Progenitor cell of endocrine pancreas (in vitro differentiated cells): ENCODE results near the gene RDH11. TPM values are rescaled to one million over a fixed set of nuclear protein-coding genes. Genes with fewer than 3 reads are reported as not detected.

Experiments
- DNase-seq: peaks from one replicate; pipeline ENCODE4 v3.0.0; 2021; ENCODE audit warnings: low spot score; ENCODE audit not compliant: unreplicated experiment
- H3K27ac Mint-ChIP-seq: 2 replicates; pipeline ENCODE4 v1.8.0; 2021; ENCODE audit warnings: mild to moderate bottlenecking, moderate library complexity, mixed read lengths
- H3K27me3 Mint-ChIP-seq: 2 replicates; pipeline ENCODE4 v1.8.0; 2021; ENCODE audit warnings: mixed read lengths
- H3K36me3 Mint-ChIP-seq: 2 replicates; pipeline ENCODE4 v1.8.0; 2022; ENCODE audit warnings: mixed read lengths; ENCODE audit not compliant: insufficient read depth
- H3K4me1 Mint-ChIP-seq: 2 replicates; pipeline ENCODE4 v1.8.0; 2021; ENCODE audit warnings: low read depth, mixed read lengths
- H3K4me3 Mint-ChIP-seq: 2 replicates; pipeline ENCODE4 v1.8.0; 2021; ENCODE audit warnings: low read depth, mild to moderate bottlenecking, moderate library complexity, mixed read lengths
- H3K9me3 Mint-ChIP-seq: 2 replicates; pipeline ENCODE4 v1.8.0; 2021; ENCODE audit warnings: low read depth, mixed read lengths
- total RNA-seq: library from RNA; stranded (reverse); gene quantifications from 2 replicates; pipeline ENCODE4 v1.2.1, GENCODE V29; 2021
- TF ChIP-seq, protein P1 (sequence below): fragments of 200-600 bp; sonication (generic); IDR thresholded peaks from one replicate; pipeline ENCODE4 v1.5.0; 2021; ENCODE audit warnings: antibody characterized with exemption, mild to moderate bottlenecking; ENCODE audit not compliant: unreplicated experiment

The RDH11 gene
- total RNA-seq, 1 donor from 2014 or later: 99.9 TPM

DNA sequence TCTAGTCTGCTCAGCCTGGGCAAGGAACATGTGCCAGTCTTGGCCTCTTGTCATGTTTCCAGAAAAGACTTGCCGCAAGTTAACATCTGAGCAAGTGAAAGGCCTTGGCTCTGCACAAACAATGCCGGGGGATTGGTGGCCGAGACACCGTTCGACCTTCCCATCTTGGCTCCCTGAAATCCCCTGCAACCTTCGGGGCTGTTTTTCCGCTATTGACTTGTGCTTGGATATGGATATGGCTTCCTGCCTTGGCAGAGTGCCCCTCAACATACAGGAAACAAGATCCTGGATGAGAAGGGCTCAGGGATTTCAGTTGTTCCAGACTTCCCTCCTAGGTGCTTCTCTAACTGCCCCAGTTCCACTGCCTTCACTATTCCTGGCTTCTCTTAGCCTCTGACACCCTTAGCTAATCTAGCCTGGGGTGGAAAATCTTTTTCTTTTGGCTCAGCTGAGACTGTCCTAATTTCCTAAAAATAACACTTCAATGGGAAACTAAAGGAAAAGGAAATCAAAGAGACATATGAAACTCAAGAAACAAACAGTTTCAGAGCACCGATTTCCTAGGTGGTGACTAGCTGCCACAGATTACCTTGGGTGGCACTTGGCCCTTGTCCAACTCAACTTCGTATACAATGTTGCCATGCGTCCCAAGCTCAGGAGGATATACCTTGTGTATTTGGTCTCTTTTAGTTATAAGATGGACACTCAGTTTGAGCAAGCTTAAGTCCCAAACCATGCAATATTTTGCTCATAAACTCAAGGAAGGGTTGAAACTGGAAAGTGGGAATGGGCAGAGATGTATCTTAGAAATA, 40.0 kb upstream of the RDH11 start:
- no peak overlapping the region for H3K4me3 Mint-ChIP-seq
- no peak for DNase-seq
- peaks cover 26% of the 10 kb centered on the region for H3K4me1 Mint-ChIP-seq
- no peaks in the 10 kb centered on the region for H3K27me3 Mint-ChIP-seq
- H3K27ac Mint-ChIP-seq: no peak overlapping the region
- H3K36me3 Mint-ChIP-seq: no peaks in the 10 kb centered on the region
- H3K9me3 Mint-ChIP-seq: peaks cover 12% of the 10 kb centered on the region
- TF ChIP-seq, protein P1, sequence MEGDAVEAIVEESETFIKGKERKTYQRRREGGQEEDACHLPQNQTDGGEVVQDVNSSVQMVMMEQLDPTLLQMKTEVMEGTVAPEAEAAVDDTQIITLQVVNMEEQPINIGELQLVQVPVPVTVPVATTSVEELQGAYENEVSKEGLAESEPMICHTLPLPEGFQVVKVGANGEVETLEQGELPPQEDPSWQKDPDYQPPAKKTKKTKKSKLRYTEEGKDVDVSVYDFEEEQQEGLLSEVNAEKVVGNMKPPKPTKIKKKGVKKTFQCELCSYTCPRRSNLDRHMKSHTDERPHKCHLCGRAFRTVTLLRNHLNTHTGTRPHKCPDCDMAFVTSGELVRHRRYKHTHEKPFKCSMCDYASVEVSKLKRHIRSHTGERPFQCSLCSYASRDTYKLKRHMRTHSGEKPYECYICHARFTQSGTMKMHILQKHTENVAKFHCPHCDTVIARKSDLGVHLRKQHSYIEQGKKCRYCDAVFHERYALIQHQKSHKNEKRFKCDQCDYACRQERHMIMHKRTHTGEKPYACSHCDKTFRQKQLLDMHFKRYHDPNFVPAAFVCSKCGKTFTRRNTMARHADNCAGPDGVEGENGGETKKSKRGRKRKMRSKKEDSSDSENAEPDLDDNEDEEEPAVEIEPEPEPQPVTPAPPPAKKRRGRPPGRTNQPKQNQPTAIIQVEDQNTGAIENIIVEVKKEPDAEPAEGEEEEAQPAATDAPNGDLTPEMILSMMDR: no peak

DNA sequence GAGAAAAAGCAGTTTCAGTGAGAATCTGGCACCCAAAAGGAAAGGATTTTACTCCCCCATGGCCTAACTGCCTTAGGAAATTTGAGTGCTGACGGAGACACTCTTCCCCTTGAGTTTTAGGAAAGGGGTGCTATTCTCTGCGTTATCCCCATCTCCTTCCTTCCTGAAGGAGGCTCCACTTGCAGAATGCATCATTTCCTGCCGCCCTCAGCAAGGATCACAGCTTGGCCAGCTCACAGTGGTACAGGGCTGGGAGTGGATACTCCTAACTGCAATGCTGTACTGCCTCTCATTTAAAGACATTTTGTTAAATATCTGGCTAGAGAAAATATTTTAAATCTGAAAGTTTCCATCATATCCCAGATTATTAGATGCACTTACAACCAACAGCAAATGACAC, 39.1 kb upstream of the RDH11 start:
- H3K27me3 Mint-ChIP-seq: no peaks in the 10 kb centered on the region
- no peak overlapping the region for H3K4me3 Mint-ChIP-seq
- peaks cover 28% of the 10 kb centered on the region for H3K4me1 Mint-ChIP-seq
- H3K9me3 Mint-ChIP-seq: peaks cover 12% of the 10 kb centered on the region
- no peak for DNase-seq
- no peak overlapping the region for H3K27ac Mint-ChIP-seq
- no peaks in the 10 kb centered on the region for H3K36me3 Mint-ChIP-seq
- TF ChIP-seq, protein P1: no peak

DNA sequence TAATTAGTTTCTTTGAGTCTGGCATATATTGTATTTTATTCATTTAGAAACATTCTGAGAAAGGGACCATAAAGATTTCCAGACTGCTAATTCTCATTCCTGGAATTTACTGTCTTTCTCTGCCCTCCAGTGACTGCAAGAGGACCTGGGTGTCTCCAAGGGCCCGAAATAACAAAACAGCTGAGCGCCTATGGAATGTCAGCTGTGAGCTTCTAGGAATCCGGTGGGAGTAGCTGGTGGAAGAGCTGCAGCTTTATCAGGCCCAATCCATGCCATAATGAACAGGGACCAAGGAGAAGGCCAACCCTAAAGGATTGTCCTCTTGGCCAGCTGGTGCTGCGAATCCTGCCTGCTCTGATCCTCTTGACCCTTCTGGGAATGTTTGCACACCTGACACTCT, 38.1 kb upstream of the RDH11 start:
- no peaks in the 10 kb centered on the region for H3K27me3 Mint-ChIP-seq
- TF ChIP-seq, protein P1: no peak
- H3K4me1 Mint-ChIP-seq: peaks cover 30% of the 10 kb centered on the region
- DNase-seq: no peak
- peaks cover 5% of the 10 kb centered on the region for H3K9me3 Mint-ChIP-seq
- H3K4me3 Mint-ChIP-seq: no peak overlapping the region
- H3K27ac Mint-ChIP-seq: no peak overlapping the region
- H3K36me3 Mint-ChIP-seq: no peaks in the 10 kb centered on the region

DNA sequence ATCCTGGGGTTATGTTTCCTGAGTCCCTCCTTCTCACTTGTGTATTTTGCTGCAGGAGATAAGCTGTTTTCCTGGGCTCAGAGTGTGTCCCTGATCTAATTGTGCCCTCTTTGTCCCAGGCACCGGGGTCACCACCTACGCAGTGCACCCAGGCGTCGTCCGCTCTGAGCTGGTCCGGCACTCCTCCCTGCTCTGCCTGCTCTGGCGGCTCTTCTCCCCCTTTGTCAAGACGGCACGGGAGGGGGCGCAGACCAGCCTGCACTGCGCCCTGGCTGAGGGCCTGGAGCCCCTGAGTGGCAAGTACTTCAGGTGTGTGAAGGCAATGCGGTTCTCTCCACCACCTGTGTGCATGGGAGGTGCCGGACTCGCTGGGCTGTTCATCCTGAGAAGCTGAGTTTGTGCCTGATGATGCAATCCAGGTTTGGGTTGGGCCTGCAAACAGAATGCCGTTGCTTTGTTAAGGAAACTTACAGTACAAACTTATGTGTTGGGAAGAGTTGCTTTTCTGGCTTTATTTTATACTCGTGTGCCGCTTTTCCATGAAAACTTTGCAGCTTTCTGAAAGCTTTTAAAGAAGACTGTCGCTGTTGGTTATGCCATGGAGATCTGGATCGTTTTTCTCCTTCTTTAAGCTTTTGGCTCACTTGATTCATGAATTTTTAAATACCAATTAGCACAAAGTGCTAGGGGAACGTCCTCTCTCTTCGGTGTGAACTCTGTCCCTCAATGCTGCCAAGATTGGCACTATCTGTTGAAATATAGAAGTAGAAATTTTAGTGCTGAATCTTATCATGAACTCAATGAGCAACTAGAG, 33.7 kb upstream of the RDH11 start:
- Mint-ChIP-seq H3K9me3 (no peaks in the 10 kb centered on the region), H3K4me3 (peak overlapping the region; percentile 62), H3K27ac (peak overlapping the region; percentile 93), H3K4me1 (peaks cover 23% of the 10 kb centered on the region), H3K36me3 (no peaks in the 10 kb centered on the region), H3K27me3 (no peaks in the 10 kb centered on the region)
- TF ChIP-seq, protein P1: no peak
- DNase-seq: peak; percentile 32

- no peak overlapping the region for H3K27ac Mint-ChIP-seq
- no peak overlapping the region for H3K4me3 Mint-ChIP-seq
- no peak for DNase-seq
- TF ChIP-seq, protein P1: no peak
- H3K4me1 Mint-ChIP-seq: peaks cover 18% of the 10 kb centered on the region
- H3K36me3 Mint-ChIP-seq: no peaks in the 10 kb centered on the region
- no peaks in the 10 kb centered on the region for H3K27me3 Mint-ChIP-seq
- no peaks in the 10 kb centered on the region for H3K9me3 Mint-ChIP-seq
Observed at GRCh38 chr14:67728258-67728657, 32.7 kb upstream of the RDH11 start.
